K562 (cell line): ENCODE results near the gene CFAP141. TPM values are rescaled to one million over a fixed set of nuclear protein-coding genes. Genes with fewer than 3 reads are reported as not detected.
A peak's percentile ranks its signal among the peaks of the same experiment; 100 is the strongest.

Source experiments
- CUX1 ChIP-seq: fragments of 200-800 bp; sonication (Bioruptor generic); IDR thresholded peaks from 2 replicates; pipeline ENCODE4 v1.6.1; 2016; ENCODE audit warnings: missing genetic modification characterization, missing compliant biosample characterization
- DLX4 ChIP-seq: fragments of 250-450 bp; sonication (Bioruptor Pico); IDR thresholded peaks from 2 replicates; pipeline ENCODE4 v1.6.1; 2021; ENCODE audit warnings: mild to moderate bottlenecking
- GATAD2A ChIP-seq: fragments of 450-650 bp; IDR thresholded peaks from 2 replicates; pipeline ENCODE4 v1.6.1; 2017
- PHF8 ChIP-seq: fragments of 200-600 bp; sonication (generic); IDR thresholded peaks from 2 replicates; pipeline ENCODE4 v1.6.1; 2012; ENCODE audit warnings: mixed run types, mild to moderate bottlenecking, inconsistent platforms, low read length, moderate library complexity, borderline replicate concordance
- PRMT5 ChIP-seq: sonication (generic); formaldehyde crosslinking; IDR thresholded peaks from 2 replicates; pipeline ENCODE4 v1.5.0; 2020; ENCODE audit warnings: missing genetic modification reagents
- RBFOX2 ChIP-seq: fragments of 200-400 bp; formaldehyde crosslinking; IDR thresholded peaks from 2 replicates; pipeline ENCODE4 v1.6.1; 2017; ENCODE audit warnings: low read depth, mild to moderate bottlenecking, low read length, moderate library complexity
- SRSF9 ChIP-seq: fragments of 200-400 bp; formaldehyde crosslinking; IDR thresholded peaks from 2 replicates; pipeline ENCODE4 v1.6.1; 2017; ENCODE audit warnings: low read depth, low read length, borderline replicate concordance
- TAF1 ChIP-seq: IDR thresholded peaks from 2 replicates; pipeline ENCODE4 v1.6.1; 2011; ENCODE audit warnings: mild to moderate bottlenecking, low read length, moderate library complexity; ENCODE audit not compliant: insufficient read depth, control insufficient read depth, severe bottlenecking; ENCODE audit errors: extremely low read depth
- ZEB2 ChIP-seq: fragments of 450-650 bp; IDR thresholded peaks from 2 replicates; pipeline ENCODE4 v1.6.1; 2016
- ZFP91 ChIP-seq: sonication (generic); formaldehyde crosslinking; IDR thresholded peaks from 2 replicates; pipeline ENCODE4 v1.8.0; 2022; ENCODE audit warnings: mild to moderate bottlenecking, missing genetic modification reagents
- ZNF589 ChIP-seq: fragments of 200-800 bp; sonication (Bioruptor generic); IDR thresholded peaks from 2 replicates; pipeline ENCODE4 v1.6.1; 2016; ENCODE audit warnings: low read depth, missing genetic modification characterization, missing compliant biosample characterization
- polyA plus RNA-seq, 8 experiments: library from polyadenylated mRNA; depleted of rRNA in 4 of 8; stranded (reverse) in 5 of 8; unstranded in 3 of 8; fragments of >200 nt; fragmentation: Nextera tagmentation in 2 of 8; fragmentation: Illumina TruSeq in 1 of 8; extraction: Ambion mirVana in 2 of 8; extraction: Trizol in 1 of 8; gene quantifications; 2 replicates each; pipeline versions ENCODE4 v1.2.1 to v1.2.3, GENCODE V29; 2011 to 2014; ENCODE audit warnings: inconsistent platforms in 1 of 8, missing spikeins in 1 of 8
- total RNA-seq, 7 experiments: library from RNA; depleted of rRNA in 6 of 7; stranded (reverse); fragments of >200 nt in 6 of 7; fragmentation: Illumina TruSeq in 2 of 7; extraction: Trizol in 2 of 7; gene quantifications; 2 replicates each; pipeline versions ENCODE4 v1.2.1 to v1.2.3, GENCODE V29; 2011 to 2021; ENCODE audit warnings: low replicate concordance in 1 of 7
- TF ChIP-seq, protein P1 (sequence below): fragments of 200-800 bp; sonication (Bioruptor generic); IDR thresholded peaks from 2 replicates; pipeline ENCODE4 v1.6.1; 2017; ENCODE audit warnings: missing genetic modification characterization, missing compliant biosample characterization

The CFAP141 gene
- total and polyA plus RNA-seq, 9 of the 15 experiments (the other 6 are each of a cell fraction or from before 2014, with no cell fraction given): not detected

GRCh38 chr1:154220970-154221277, 14.8 kb upstream of the CFAP141 start (continued):
- TF ChIP-seq ZFP91 (CRISPR knock-in tag) (peak; percentile 79; the same call in 1 of the 2 replicates), PRMT5 (peak; percentile 91; the same call in 1 of the 2 replicates), SRSF9 (no peak), RBFOX2 (peak; percentile 88), TAF1 (peak; percentile 52), DLX4 (CRISPR knock-in tag) (no peak), ZEB2 (no peak), PHF8 (peak; percentile 39), CUX1 (CRISPR knock-in tag) (peak; percentile 42; the same call in 1 of the 2 replicates), ZNF589 (CRISPR knock-in tag) (peak; percentile 73), GATAD2A (no peak)
- TF ChIP-seq, protein P1, sequence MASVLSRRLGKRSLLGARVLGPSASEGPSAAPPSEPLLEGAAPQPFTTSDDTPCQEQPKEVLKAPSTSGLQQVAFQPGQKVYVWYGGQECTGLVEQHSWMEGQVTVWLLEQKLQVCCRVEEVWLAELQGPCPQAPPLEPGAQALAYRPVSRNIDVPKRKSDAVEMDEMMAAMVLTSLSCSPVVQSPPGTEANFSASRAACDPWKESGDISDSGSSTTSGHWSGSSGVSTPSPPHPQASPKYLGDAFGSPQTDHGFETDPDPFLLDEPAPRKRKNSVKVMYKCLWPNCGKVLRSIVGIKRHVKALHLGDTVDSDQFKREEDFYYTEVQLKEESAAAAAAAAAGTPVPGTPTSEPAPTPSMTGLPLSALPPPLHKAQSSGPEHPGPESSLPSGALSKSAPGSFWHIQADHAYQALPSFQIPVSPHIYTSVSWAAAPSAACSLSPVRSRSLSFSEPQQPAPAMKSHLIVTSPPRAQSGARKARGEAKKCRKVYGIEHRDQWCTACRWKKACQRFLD (CRISPR knock-in tag): 0 out of 2 replicates have a peak, but pooled peaks have one; percentile 29
